CD4-positive, alpha-beta T cell treated with Interferon alpha-2 for 1 hour (primary cell): ENCODE measurements around the gene SHTN1.

ENCODE experiments used
- DNase-seq, 2 donors: peaks; one replicate each; pipeline ENCODE4 v3.0.0-alpha.2; 2020 to 2022

The SHTN1 gene

GRCh38 chr10:116912162-116912561 lies 92.8 kb downstream of the SHTN1 start:
- no peak for DNase-seq

GRCh38 chr10:116910910-116911309 lies 94.1 kb downstream of the SHTN1 start:
- no peak for DNase-seq

- DNase-seq = no peak
Measured at GRCh38 chr10:116909307-116909706, 95.7 kb downstream of the SHTN1 start.

DNA sequence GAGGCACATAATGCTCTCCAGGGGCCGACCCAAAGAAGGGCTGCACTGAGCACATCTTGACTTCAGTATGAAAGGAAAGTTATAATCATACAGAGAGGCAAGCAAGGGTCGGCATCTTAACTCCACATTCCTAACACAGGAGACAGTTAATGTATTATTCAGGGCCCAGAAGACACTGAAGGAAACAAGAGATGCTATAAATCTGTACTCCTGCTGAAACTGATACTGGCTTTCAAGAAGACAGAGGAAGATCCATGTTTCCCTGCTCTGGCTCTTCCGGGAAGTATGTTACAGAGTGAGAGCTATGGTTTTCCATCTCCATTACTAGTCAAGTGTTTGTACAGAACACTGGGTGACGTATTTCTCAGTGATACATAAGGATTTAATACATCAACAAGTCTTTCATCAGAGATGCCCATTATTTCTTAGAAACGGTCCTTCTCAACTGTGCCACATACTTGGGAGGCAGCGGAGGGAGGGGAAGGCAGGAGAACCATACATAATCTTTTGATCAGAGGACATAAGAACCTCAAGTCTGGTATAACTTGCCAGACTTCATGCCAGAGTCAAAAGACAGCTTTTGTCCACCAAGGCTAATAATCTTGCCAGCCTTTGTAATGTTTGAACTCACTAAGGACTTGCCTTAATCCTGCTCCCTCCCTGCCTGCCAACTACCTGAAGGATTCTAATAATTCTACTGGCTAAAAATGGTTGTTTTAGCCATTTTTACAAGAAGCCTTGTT lies 97.6 kb downstream of the SHTN1 start:
- no peak for DNase-seq

DNA sequence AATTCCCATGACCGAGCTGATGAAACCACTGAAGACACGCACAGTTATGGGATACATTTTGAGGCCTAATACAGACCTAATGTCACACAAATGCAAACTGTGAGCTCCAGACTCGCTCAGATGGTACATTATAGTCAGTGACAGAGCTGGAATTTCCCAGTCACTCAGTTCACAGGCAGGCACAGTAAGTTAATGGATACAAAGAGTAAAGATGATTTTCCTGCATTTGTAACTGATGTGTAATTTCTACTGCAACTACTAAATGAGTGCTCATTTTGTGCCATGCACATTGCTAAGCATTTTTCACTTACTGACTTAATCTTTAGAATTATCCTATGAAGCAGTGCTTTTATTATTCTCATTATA lies 99.2 kb downstream of the SHTN1 start:
- no peak for DNase-seq

DNA sequence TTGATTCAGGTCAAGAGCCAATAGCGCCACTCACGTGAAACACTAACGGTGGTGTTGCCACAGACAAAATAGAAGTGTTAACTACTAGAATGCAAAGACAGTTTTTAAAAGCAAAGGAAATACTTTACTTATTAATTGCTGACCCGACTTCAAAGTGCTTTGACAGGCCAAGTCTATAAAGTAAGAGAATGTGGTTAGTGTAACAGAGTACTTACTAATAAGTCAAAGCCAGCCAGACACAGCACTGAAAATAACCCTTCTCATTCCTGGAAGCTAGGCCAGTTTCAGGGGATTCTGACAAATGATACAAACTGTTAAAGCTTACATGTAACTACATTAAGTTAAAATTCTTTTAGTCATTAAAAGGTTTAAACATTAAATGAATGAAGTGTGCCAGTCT lies 105.4 kb downstream of the SHTN1 start:
- DNase-seq = no peak

DNA sequence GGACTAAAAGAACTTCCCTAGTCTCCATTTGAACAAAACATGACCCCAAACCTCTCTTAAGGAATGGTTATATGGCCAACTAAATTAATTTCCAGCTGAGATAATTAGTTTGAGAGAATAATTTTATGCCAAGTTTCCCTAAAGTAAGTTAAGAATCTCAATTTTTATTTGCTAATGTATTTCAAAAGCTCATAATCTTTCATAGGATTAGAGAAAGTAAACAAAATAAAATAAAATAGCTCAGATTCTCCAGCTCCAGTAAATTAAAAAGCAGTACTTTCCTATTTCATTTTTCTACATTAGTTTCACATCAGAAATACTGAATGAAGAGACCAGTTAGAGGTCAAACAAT lies 111.3 kb downstream of the SHTN1 start:
- no peak for DNase-seq

DNA sequence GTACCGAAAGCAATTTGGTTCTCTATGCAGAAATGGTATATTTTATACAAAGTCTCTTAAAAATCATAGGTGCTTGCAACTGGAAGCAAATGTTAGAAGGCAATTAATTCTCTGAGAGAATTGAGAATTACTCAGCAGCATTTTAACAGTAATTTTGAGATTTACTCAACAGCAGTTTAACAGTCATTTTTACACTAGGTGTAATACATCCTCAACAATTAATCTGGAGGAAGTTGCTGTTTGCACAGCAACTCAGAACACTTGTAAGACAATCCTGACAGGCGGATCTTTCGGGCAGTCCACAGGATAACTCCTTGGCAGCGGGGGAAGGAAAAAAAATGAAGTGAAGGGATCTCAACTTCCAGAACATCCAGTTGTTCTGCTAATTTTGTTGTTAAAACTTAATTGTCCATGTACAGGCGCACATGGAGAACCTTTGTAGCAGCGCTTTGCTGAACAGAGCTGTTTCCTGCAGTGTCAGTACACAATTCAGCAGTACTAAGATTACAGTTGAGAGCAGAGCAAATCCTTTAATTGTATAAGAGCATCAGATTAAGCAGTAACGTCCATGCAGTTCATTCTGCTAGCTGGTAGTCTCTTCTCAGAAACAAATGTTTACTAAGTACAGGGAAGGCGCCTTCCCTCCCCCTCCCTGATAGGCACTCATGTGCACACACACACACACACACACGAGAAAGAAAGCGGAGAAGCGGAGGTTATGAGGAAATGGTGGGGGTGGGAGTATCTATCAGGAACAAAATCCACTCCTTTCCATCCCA lies 111.9 kb downstream of the SHTN1 start:
- DNase-seq = no peak

GRCh38 chr10:116891208-116891607 lies 113.8 kb downstream of the SHTN1 start:
- no peak for DNase-seq

DNA sequence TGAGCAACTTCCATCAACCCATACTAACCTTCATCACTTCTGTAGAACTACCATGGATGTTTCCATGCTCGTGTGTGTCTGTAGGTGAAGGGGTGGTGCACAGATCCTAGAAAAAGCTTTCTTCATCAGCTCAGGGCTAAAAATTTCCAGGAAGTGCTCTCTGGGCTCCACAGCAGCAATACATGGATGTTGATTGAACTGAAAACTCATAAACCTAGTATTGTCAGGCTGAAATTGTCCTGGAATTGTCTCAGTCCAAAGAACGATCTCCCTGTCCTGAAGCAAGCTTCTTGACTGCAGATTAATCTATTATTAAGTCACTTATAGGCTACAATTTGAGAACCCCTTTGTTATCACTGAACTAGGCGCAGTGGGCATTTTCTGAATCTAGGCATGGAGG lies 115.9 kb downstream of the SHTN1 start:
- no peak for DNase-seq

DNA sequence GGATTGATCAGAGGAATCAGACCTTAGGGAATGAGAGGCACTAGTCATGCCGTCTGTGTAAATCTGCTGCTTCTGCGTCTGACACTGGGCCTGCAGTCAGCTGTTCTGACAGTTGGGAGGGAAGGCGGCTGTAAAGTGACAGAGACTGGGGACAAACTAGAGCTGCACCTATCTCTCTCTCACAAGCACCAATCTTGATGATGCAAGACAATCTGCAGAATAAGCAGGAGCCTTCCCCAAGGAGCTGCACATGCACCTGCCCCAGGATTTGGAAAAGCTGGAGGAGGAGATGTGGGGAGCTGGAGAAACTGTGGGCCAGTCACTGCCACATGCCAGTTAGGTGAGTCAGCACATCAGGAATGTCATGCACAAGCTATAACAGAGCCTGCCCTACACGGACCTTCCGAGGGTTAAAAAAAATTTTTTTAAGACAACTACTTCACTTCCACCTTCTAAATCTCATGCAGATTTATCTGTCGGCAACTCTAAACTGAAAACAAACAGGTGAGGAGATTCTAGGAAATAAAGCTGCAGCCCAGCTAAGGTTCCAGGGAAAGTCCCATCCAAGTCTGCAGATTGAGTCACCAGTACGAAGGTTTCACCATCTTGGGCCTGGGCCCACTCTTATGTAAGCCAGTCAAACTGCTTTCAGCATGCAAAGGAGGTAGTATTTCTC lies 116.5 kb downstream of the SHTN1 start:
- DNase-seq = no peak

DNA sequence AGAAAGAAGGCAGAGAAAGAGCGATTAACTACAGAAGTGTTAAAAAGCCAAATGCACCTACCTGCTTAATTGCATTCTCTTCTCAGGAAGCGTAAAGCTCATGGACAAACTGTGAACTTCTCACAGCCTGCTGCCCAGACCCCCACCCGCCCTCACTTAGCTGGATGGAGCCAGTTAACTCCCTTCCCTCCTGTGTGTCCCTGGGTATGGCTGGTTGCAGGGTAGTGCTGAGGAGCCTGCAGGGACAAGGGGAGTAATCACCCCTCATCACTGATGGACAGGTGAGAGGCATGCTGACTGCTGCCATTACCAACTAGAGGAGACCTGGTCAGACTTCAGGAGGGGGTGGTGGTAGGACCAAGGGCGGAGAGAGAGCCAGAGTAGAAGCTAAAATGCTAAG lies 118.2 kb downstream of the SHTN1 start:
- DNase-seq = no peak

DNA sequence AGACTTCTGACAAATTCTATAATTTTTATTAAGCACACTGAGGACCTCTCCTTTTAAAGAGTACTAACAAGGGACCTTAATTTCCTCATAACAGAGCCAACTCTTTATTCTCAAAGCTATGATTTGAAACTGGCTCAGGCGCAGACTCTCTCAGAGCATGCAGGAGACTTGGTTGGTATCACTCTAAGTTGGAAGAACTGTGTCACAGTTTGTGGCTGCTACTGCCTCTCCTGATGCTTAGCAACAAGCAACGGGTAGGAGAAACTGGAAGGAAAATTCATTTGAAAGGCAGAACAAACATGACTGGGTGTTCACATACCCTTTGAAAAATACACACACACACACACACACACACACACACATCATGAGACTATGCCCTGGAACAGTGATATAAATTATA lies 122.3 kb downstream of the SHTN1 start:
- no peak for DNase-seq

DNA sequence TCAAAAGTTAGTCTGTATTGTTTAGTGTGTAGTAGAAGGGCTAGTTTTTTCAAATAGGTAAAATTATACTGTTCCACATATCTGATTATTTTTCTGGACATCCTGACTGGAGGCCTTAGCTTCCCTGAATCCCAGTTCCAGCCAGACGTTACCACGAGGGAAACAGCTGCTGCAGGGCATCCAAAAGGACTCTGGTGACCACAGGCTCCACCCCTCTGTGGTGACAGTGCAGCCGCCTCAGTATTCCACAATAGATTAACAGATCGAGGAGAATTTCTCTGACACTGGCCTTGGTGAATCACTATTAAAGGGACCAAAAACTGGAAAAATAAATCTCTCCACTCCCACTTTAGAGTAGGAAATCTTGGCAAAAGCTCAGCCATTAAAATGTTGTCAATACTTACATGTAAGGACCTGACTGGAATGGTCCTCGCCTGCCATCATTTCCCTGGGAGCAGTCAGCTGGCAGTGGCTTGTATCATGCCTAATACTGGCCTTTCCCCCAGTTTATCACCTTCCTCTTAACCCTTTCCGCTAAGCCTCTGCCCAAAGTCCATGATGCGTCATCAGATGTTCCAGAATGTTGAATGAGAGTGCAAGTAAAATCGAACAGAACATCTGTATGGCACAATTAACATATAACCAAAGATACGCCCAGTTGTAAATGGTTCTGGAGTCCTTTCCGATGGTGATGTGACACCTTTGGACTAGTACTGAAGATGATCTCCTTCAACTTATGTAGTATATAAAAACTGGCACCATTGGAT lies 124.1 kb downstream of the SHTN1 start:
- no peak for DNase-seq

- DNase-seq = no peak
Measured at GRCh38 chr10:116879817-116880216, 125.2 kb downstream of the SHTN1 start.

- DNase-seq = no peak
Measured at GRCh38 chr10:116878123-116878522, 126.9 kb downstream of the SHTN1 start.

DNA sequence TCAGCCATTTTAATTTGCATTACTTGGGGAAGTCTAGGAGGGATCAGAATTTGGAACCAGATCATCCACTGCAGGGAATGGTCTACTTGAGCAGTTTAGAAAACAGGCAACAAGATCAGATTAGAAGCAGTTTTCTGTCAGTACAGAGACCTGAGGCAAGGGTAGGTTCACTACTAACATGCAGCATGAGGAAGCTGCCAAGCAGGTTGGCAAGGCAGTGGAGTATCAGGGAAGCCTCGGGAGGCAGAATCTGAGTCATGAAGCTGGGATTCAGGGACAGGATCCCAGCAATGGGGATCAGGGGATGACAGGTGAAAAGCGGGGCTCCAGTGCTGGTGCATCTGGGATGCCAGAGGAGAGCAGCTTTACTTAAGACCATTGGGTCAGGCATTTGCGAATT lies 127.6 kb downstream of the SHTN1 start:
- no peak for DNase-seq

DNA sequence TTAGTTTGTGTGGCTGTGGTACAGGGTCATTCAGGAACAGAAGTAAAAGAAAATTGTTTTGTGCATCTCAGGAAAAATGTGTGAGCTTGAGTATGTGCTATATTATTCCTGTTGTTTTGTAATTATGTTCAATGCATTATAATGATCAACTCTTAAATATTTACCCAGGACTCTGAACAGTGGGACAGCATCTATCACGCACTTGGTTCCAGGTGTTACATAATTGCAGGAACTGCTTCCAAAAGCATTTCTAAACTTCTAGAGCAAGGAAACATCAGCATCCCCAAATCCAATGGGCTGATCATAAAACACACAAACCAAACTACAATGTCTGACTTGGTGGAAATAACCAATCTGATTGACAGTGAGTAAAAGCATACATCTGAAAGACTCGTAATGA lies 129.1 kb downstream of the SHTN1 start:
- no peak for DNase-seq

DNA sequence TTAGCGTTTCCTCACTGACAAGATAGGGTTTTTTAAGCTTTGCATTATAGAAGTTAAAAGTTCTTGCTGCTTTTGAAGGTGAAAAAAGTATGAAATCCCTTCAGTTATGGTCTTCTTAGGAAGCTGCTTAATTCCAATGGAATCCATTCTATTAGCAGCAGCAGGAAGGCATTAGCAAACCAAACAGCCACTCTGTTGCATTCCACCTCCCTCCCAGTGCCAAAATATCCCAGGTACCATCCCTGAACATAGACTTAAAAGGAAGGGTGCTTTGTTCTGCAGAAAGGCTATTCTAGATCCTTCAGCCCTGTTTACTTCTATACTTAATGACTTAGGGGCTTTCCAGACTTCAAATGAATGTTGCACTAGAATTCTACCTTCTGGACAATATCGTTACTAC lies 131.9 kb downstream of the SHTN1 start:
- no peak for DNase-seq

DNA sequence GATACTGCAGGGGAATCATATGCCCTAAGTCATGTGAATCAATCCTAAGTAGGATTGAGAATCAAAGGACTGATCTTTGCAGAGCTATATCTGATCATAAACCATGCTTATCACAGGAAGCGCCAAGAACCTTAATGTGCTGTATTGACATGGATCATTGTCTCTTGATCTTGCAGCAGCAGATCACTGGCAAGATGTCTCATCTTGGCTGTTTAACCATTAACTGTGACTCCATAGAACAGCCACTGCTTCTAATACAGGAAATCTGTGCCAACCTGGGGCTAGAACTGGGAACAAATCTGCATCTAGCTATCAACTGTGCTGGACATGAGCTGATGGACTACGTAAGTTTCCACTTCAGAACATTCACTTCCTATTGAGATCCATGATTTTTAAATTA lies 134.0 kb downstream of the SHTN1 start:
- DNase-seq = no peak

DNA sequence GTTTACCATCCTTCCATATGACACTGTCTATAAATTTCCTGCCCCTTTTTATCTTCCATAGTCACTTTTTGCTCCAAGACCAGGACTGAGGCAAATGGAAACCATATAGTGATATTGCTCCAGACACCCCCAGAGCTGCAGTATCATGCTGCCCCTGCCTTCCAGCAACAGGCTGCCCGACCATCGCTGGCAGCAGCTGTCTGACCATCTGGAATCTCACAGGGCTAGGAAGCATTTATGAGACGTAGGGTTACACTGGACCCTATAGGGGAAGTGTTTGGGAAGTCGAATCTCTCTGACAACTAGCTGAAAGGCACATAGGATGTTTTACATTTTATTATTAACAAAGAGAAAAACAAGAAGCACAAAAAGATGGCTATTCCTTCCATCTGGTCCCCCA lies 136.3 kb downstream of the SHTN1 start:
- no peak for DNase-seq

DNA sequence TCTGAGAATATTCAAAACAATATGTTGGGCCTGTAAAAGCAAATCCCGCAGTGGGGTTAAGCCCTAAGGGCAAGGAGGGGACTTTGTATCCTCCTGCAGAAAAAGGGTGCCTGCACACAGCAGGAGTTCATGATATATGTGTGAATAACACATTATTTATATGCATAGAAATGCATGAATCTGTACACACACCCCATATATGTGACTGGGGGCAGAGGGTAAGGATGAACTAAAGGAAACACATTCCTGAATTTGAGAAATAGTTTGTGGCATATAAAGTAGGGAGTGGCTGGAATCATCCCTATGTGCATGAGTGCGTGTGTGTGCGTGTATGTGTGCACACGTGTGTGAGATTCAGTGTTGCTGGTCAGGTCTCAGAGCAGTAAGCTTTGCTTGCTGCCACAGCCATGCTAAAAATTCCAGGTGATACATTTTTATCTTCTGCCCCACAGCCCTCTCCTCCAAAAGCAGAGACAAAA lies 136.8 kb downstream of the SHTN1 start:
- no peak for DNase-seq

DNA sequence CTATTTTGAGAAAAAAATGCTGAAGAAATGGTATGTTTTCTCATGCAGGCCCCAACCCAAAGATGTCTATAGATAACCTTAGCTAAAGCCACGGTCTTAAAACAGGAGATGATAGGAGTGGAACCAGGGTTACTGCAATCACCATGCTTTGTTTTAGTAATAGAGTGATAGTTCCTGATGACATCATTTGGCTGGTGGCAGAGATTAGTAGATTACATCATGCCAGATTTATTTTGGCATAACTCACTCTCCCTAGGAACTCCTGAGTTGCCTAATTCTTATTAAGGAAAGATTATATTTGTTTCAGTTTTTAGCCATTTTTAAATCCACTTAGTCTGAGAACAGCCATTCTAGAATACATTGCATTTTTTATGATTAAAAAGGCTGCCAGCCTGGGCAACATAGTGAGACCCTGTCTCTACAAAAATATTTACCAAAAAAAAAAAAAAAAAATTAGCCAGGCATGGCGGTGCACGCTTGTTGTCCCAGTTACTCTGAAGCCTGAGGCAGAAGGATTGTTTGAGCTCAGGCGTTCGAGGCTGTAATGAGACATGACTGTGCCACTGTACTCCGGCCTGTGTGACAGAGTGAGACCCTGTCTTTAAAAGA lies 137.9 kb downstream of the SHTN1 start:
- DNase-seq = no peak
